Forelimb muscle (tissue), 1 donor: Measurements from ENCODE around the gene TRMT112. TPM values are rescaled to one million over a fixed set of nuclear protein-coding genes. Genes with fewer than 3 reads are reported as not detected.

Source experiments
- DNase-seq: peaks from one replicate; pipeline ENCODE4 v3.0.0-alpha.2; 2013; ENCODE audit warnings: low read depth
- polyA plus RNA-seq: library from polyadenylated mRNA; unstranded; fragments of 120-200 nt; gene quantifications from one replicate; pipeline ENCODE4 v1.2.1, GENCODE V29; 2013; ENCODE audit not compliant: insufficient read length

Gene TRMT112
- 154 TPM for polyA plus RNA-seq

- DNase-seq: peak; percentile 94
Observed at GRCh38 chr11:64317325-64317960, at the start of gene TRMT112. TSS of gene TRMT112 (minus strand) at chr11:64317559. CDS start at chr11:64317526, 33 bp downstream.

DNA sequence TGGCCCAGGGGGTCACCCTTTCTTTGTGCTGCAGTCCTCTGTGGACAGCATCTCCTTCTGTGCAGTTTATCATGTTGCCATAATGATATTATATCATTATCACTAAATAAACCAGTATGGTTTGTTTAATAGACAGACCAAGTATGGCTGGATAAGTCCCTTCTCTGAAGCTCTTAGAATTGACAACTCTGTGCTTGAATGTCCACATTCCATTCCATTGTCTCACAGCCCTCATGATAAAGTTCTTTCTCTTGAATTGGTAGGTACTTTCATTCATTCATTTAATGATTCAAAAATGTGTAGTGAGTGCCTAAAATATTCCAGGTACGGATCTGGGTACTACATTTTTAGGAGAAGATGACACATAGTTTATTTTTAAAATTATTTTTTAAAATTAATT is 49.4 kb upstream of the TRMT112 start:
- DNase-seq: no peak

DNA sequence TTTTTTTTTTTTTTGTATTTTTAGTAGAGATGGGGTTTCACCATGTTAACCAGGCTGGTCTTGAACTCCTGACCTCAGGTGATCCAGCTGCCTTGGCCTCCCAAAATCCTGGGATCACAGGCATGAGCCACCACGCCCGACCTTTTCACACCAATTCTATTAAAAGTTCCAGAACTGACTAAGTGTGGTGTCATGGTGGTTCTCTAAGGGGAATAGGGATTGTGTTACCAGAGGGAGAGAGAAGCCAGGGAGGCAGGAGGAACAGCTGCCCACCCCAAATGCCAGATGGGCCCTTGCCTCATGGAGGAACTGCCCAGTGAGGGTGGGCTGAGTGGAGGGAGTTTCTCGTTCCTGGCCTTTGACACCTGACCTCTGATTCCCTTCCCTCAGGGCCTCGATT is 47.6 kb upstream of the TRMT112 start:
- DNase-seq: no peak

GRCh38 chr11:64364435-64364834 is 47.1 kb upstream of the TRMT112 start:
- no peak for DNase-seq

DNA sequence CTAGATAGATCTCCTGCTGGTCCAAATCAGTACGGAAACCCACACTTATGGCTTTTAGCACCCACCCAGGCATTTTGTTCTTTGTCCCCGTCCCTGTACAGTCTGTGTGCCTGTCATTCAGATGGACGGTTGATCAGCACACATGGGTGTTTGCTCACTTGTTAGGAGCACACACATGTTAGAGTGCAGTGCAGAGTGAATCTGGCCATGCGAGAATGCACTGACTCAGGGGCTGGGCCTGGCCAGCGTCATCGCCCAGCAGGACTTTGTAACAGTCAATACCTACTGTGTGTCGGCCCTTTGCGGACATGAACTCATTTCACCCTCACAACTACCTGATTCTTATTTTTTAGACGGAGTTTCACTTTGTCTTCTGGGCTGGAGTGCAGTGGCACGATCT is 45.0 kb upstream of the TRMT112 start:
- no peak for DNase-seq

DNA sequence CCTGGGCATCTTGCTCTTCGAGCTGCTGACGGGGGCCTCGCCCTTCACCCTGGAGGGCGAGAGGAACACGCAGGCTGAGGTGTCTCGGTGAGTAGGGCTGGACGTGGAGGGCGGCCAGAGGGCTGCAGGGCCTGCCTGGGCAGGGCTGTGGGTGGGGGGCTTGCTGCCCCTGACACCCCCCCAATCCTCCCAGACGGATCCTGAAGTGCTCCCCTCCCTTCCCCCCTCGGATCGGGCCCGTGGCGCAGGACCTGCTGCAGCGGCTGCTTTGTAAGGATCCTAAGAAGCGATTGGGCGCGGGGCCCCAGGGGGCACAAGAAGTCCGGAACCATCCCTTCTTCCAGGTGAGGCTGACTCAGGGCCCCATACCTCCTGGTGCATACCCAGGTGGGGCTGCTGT is 44.3 kb upstream of the TRMT112 start:
- no peak for DNase-seq

- no peak for DNase-seq
Observed at GRCh38 chr11:64360448-64360921, 43.1 kb upstream of the TRMT112 start.

DNA sequence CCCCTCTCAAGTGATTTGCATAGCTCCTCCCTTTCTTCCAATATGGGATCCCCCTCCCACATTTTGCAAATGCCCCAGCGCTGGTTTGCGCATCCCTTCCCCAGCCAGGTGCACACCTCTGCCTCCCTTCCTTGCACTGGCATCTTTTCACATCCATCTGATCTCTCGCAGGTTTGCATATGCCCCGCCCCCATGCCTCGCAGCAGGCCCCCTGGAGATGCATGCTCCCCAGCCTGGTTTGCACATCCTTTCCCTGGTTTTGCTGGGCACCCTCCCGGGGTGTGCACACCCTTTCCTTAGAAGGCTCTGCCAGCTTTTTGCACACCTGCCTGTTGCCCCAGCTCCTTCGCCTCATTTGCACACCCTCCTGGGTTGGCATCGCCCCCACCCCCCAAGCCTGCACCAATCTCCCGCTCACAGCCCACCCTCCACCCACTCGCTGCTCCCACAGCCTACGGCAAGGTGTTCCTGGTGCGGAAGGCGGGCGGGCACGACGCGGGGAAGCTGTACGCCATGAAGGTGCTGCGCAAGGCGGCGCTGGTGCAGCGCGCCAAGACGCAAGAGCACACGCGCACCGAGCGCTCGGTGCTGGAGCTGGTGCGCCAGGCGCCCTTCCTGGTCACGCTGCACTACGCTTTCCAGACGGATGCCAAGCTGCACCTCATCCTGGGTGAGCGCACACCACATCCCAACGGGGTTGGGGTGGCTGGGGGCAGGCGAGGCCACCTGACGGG is 42.5 kb upstream of the TRMT112 start:
- DNase-seq: no peak

- DNase-seq: peak; percentile 35
Observed at GRCh38 chr11:64358907-64359711, 41.8 kb upstream of the TRMT112 start, which contains the start of gene RPS6KA4. TSS of gene RPS6KA4 (plus strand) at chr11:64359162. CDS start at chr11:64359236, 74 bp downstream.

DNA sequence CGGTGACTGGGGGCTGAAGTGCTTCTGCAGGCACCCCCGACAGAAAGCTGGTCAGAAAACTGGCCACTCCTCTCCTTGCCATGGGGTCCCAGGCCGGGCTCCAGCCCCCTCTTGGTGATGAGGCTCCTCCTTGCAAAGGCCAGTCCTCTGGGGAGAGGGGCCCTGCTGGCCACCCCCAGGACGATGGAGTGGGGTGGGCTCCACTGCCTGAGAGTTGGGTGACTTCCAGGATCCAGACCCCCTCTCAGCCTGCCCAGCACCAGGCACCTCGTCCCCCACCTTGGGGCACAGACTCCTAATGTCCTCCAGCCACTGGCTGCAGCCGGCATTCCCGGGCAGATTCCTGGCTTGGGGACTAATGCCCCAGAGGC is 41.2 kb upstream of the TRMT112 start:
- DNase-seq: no peak

DNA sequence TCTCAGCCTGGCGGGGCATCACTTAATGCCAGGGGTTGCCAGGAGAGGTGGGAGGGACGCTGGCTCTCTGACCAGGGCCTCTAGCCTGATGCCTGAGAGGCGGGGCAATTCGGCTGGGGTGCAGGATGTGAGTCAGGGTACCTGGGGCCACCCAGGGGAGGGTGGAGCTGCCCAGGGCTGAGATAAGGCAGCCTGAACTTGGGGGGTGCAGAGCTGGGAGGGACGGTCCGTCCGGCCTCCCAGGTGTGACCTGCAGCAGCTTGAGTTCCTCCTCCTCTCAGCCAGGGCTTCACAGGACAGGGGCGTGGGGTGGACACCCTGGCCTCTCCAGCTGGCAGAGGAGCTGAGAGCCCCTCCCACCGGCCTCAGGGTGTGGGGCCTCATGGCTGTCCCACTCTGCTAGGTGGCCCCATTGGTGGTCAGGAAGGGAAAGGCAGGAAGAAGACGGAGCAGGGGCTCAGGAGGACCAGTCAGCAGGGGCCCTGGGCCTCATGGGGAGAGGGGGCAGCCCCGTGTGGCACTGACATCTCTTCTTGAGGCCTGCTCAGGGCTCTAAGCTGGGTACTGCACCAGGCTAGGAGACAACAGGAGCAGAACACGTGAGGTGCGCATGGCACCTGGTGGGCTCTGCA is 40.7 kb upstream of the TRMT112 start:
- no peak for DNase-seq

GRCh38 chr11:64357446-64357845 is 40.1 kb upstream of the TRMT112 start:
- DNase-seq: no peak

GRCh38 chr11:64356498-64357411 is 39.4 kb upstream of the TRMT112 start:
- DNase-seq: no peak

GRCh38 chr11:64355078-64355940 is 38.0 kb upstream of the TRMT112 start:
- DNase-seq: no peak

DNA sequence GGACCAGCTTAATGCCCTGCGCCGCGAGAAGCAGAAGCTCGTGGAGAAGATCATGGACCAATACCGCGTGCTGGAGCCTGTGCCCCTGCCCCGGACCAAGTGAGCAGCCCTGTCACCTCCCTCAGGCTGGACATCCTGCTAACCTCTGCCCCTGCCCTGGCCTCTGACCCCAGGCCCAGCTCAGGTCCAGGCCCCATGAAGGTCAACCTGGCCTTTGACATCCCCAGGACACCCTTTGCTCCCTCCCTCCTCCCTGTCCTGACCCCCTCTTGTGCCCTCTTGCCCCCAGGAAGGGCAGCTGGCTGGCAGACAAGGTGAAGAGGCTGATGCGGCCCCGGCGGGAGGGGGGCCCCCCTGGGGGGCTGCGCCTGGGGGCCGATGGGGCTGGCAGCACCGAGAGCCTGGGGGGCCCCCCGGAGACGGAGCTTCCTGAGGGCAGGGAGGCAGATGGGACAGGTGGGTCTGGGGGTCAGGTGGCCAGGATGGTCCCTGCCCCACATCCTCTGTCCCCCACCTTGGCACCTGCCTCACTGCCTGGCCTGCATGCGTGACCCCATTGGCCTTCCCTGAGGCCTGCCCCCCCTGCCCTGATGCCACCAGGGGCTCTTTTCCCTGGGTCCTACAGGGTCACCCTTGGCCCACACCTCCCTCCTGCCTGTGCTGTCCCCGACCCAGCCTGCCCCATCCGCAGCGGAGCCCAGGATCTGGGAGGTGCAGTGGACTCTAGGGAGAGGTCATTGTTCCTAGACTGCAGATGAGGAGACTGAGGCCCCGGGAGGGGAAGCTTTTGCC is 36.6 kb upstream of the TRMT112 start:
- DNase-seq: no peak

DNA sequence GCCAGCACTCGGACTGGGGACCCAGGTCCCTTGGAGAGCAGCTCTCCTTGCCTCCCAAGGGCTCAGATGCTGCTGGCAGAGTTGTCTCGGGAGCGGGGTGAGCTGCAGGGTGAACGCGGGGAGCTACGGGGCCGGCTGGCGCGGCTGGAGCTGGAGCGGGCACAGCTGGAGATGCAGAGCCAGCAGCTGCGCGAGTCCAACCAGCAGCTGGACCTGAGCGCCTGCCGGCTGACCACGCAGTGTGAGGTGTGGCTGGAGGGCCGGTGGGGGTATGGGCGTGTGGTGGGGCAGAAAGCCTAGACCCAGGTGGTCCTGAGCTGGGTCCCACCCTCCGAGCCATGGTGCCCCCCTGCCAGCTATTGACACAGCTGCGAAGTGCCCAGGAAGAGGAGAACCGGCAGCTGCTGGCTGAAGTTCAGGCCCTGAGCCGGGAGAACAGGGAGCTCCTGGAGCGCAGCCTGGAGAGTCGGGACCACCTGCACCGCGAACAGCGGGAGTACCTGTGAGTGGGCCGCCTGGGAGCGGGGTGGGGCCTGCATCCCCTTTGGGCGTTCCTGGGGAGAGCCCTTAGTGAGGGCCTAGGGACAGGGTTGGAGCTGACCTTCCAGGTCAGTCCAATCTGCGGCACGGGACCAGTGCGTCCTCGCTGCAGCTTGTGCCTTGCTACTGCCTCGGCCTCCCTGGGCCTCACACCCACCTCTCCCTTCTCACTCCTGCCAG is 35.8 kb upstream of the TRMT112 start:
- DNase-seq: no peak

DNA sequence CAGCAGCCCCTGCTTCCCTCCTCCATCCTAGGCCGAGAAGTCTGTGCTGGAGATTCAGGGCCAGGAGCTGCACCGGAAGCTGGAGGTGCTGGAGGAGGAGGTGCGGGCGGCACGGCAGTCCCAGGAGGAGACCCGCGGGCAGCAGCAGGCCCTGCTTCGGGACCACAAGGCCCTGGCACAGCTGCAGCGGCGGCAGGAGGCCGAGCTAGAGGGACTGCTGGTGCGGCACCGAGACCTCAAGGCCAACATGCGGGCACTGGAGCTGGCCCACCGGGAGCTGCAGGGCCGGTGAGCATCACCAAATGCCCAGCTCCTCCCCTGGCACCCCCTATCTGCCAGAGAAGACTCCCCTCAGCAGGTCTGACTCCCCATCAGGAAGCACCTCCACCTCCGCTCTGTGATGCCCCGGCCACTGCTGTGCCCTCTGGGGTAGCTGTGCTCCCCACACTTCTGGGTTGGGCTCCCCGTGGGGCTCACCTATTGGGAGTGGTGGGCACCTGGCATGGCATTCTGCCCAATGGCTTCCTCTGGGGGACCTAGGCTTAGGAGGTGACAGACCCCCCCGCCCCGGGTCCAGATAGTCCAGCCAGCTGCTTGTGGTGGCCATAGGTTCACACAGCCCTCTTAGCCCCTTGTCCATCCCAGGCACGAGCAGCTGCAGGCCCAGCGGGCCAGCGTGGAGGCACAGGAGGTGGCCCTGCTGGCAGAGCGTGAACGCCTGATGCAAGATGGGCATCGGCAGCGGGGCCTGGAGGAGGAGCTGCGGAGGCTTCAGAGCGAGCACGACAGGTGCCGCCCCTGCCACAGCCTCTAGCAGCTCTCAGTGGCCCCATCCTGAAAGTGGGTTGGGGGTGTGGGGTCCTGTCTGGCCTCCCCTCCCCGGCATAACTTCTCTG is 35.0 kb upstream of the TRMT112 start:
- no peak for DNase-seq
